ENCODE measurements around the gene VPS26B.

VPS26B gene

DNA sequence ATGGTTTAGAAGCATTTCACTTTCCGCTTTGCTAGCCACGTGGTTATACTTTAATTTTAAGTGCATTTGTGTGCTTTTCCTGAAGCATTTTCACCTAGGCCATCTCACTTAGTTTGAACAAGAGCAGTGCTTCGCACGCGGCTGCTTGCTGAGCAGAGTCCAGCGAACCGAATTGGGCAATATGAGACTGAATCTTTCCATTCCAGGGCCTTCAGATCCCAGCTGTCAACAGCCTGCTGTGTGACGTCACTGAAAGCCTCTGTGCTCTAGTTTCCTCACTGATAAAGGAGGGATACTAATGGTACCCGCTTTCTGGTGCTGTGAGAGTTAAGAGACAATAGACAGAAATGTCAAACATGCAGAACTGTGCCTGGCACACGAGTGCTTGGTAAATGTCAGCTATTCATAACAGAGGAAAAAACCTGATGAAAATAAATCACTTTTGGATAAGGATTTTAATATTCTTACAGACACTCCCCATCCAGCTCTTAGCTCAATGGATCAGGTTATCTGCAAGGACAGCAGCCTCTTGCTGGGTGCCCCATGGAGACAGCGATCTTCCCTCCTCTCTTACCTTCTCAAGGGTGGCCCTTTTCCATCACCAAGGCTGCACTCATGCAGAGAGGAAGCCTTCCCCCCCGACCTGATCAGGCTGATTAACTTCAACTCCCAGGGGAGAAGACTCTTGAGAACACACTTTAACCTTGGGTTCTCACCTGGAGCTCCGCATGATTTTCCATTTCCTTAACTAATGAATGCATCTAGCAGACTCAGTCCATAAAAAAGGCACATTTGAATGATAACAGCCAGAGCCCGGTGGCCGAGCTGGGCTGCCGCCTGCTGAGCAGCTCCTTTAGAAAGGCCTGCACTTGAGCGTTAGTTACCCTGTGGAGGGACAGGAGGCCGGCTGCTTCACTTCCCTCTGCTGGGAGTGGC, 48.2 kb downstream of the VPS26B start:
- DNase-seq (ENCODE audit: low read depth), result peak; percentile 47
- TF ChIP-seq, protein P1, sequence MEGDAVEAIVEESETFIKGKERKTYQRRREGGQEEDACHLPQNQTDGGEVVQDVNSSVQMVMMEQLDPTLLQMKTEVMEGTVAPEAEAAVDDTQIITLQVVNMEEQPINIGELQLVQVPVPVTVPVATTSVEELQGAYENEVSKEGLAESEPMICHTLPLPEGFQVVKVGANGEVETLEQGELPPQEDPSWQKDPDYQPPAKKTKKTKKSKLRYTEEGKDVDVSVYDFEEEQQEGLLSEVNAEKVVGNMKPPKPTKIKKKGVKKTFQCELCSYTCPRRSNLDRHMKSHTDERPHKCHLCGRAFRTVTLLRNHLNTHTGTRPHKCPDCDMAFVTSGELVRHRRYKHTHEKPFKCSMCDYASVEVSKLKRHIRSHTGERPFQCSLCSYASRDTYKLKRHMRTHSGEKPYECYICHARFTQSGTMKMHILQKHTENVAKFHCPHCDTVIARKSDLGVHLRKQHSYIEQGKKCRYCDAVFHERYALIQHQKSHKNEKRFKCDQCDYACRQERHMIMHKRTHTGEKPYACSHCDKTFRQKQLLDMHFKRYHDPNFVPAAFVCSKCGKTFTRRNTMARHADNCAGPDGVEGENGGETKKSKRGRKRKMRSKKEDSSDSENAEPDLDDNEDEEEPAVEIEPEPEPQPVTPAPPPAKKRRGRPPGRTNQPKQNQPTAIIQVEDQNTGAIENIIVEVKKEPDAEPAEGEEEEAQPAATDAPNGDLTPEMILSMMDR (conservative IDR thresholded peaks at IDR 0.05; ENCODE audit: low read depth, low read length), result no peak
- H3K4me3 ChIP-seq (ENCODE audit: low read depth, low read length), result no peak overlapping the region

DNA sequence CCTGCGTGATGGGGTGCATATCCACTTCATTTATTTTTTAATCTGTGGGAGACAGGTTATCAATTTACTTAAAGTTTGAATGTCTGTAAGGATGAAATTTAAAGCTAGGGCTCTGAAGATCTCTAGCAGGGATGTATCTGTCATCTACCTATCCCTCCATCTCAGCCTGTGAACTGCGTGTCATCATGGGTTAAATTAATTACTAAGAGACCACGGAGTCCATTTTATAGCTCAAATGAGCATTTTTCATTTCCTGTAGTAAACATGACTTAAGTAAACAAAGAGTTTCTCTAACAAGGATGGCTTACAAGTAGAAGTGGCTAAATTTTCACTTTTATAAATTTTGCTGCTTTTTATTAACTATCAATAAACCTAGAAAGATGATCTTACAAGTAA, 48.8 kb downstream of the VPS26B start:
- TF ChIP-seq, protein P1 (conservative IDR thresholded peaks at IDR 0.05; ENCODE audit: low read depth, low read length), result no peak
- H3K4me3 ChIP-seq (ENCODE audit: low read depth, low read length), result no peak overlapping the region
- no peak for DNase-seq (ENCODE audit: low read depth)

DNA sequence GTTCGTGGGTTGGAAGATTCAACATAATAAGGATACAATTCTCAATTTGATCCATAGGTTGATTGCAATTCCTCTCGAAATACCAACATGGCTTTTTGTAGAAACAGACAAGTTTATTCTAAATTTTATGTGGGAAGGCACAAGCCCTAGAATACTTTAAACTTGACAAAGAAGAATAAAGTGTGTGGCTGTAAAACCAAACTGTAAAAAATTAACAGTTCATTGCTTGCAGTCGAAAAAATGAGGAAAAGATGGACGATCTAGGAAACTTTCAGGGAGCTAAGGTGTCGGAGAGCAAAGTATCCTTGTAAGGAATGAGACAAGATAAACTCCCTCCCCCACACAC, 50.7 kb downstream of the VPS26B start:
- no peak overlapping the region for H3K4me3 ChIP-seq (ENCODE audit: low read depth, low read length)
- TF ChIP-seq, protein P1 (conservative IDR thresholded peaks at IDR 0.05; ENCODE audit: low read depth, low read length), result no peak
- no peak for DNase-seq (ENCODE audit: low read depth)

DNA sequence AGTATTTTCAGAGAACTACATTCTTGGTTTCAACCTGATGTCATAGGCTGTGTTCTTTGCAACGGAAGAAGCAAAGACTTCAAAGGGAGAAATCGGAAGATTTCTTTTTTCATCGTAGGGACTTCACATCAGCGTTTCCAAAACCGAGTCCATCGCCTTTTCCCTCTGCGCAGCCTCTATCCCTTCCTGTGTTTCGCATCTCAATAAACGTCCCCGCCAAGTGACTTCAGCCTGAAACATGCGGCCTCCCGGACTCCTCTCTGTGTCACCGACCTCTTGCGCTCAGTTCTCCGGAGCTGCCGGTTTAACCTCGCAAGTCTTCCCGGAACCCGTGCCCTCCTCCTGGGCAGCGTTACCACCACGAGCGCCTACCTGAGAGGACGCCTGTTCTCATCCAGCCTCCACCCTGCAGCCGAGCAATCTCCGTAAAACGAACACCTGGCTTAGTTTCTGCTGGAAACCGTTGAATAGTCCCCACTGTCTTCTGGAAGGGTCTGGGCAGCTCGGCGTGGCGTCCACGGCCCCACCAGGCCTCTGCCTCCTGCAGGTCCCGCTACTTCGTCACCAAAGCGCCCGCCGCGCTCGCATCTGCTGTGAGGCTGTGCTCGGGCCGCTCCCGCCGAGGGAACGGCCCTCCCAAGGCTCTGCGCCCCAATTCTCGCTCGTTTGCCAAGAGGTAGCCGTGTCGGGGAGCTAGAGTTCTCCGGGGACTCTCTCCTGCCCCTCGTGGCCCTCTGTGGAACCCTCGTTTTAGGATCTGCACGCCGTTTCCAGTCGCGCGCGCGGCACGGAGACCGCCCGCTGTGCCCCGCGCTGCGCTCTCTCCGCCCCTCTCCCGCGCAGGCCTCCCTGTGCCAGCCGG, 51.3 kb downstream of the VPS26B start, which contains the start of gene GLB1L3:
Gene GLB1L3 (plus strand): TSS at position 846 of the 862 bp plus-strand sequence. CDS start 362 bp downstream, outside the sequence.
- peak; percentile 29 for DNase-seq (ENCODE audit: low read depth)
- H3K4me3 ChIP-seq (ENCODE audit: low read depth, low read length), result peak within 1 kb of the TSS; percentile 41
- TF ChIP-seq, protein P1 (conservative IDR thresholded peaks at IDR 0.05; ENCODE audit: low read depth, low read length), result peak; percentile 52

DNA sequence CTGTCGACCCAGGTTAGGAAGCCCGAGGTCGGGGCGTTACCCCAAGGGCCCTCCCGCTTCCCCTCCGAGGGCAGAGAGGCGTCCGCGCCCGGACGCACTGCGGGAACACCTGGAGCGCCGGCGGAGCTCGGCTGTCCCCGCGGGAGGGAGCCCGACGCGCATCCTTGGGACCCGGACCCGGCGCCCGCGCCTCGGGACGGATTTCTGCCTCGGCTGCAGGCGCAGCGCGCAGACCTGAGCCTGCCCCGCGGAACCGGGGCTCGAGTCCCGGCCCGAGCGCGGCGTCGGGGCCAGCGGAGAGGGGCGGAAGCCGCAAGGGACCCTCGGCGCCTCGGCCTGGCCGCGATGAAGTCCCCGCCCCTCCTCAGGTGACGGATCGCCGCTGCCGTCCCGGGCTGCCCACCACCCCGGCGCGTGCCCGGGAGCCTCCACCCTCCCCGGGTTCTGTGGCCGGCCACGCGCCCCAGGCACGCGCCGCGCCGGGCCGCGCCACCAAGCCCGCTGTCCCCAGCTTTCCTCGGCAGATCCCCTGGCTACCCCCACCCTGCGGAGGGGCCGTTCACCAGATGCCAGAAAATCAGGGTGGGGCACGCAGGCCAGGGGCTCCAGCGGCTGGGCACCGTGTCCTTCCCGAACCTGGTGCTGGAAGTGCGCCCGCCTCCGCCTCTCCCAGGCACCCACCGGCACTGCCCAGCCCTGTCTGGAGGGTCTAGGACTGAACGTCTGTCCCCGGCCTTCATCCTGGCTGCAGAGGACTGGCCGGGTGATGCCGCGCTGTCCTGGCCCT, 52.1 kb downstream of the VPS26B start:
- H3K4me3 ChIP-seq (ENCODE audit: low read depth, low read length), result peak overlapping the region; percentile 41
- TF ChIP-seq, protein P1 (conservative IDR thresholded peaks at IDR 0.05; ENCODE audit: low read depth, low read length), result no peak
- DNase-seq (ENCODE audit: low read depth), result no peak

DNA sequence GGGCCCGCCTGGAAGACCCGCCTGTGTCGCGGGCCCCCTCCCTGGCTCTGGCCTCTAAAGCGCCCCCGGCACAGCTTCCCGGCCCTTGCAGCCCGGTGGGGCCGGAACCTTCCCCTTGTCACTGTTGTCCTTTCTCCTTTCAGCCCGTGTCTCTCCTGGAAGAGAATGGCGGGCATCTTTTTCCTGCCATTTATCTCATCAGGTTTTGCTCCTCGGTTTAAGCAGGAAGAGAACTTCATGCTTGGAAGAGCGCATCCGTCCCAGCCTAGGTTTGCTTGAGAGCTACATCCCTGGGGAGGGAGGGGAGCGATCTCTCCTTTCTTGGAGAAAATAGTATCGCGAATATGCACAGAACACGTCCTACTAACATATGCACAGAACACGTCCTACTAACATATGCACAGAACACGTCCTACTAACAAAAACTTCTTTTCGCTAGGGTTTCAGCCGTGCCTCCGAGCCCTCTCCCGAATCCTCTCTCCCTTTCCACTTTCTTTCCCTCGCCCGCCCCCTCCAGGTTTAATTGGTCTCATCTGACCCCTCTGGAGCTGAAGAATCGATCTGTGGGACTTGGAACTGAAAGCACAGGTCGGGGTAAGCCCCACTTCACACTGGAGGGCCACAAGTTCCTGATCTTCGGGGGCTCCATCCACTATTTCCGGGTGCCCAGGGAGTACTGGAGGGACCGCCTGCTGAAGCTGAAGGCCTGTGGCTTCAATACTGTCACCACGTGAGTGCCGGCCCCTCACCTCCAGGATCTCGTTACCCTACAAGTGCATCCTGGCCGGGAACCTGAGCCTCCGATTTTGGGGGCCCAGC, 52.9 kb downstream of the VPS26B start:
- no peak for DNase-seq (ENCODE audit: low read depth)
- TF ChIP-seq, protein P1 (conservative IDR thresholded peaks at IDR 0.05; ENCODE audit: low read depth, low read length), result no peak
- H3K4me3 ChIP-seq (ENCODE audit: low read depth, low read length), result no peak overlapping the region

Measured in choroid plexus epithelial cell (primary cell).